Fibroblast of skin of back (primary cell): ENCODE measurements around the gene UPK3BL1.
"Not testable (repeated sequence)": the region's sequence is repeated elsewhere in the genome, so short reads cannot be mapped to it uniquely, and the experiment has no call there.

Experiments
- DNase-seq: peaks from one replicate; pipeline ENCODE4 v3.0.0-alpha.2; 2013

The UPK3BL1 gene

DNA sequence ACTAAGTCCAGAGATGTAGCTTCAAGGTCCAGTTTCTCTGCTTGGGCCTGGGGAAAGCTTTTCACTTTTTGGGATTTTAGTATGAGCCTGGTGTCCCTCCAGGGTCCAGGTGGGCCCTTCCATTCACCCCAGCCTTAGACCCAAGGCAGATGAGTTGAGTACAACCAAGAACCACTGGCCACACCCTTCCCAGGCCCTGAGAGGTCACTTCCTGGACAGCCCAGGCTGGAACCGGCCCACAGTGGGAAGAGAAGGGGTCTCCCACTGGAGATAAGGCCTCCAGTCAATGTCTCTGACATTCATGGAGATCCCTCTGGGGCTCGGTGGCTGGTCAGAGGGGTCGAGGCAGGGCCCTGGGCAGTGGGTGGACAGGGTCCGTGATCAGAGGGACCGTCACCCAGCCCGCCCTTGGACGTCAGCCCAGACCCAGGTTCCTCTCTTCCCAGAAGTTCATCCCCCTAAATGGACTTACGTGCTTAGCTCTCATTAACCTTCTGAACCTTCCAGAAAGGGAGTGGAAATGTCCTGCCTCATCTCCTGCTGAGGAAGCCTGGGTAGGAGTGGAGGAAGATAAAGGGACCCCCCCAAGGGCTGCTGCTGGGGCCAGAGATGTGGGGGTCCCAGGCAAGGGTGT lies 15.2 kb downstream of the UPK3BL1 start:
- not testable (repeated sequence) for DNase-seq

DNA sequence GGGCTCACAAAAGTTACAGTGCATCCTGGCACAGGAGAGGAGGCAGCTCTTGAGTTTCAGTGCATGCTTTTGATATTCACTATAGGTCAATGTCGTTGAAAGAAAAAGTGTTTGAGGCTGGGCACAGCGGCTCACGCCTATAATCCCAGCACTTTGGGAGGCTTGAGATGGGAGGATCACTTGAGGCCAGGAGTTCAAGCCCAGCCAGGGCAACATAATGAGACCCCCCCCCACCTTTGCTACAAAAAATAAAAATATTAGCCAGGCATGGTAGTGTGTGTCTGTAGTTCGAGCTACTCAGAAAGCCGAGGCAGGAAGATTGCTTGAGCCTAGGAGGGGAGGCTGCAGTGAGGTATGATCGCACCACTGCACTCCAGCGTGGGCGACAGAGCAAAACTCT lies 24.5 kb downstream of the UPK3BL1 start:
- DNase-seq: not testable (repeated sequence)

DNA sequence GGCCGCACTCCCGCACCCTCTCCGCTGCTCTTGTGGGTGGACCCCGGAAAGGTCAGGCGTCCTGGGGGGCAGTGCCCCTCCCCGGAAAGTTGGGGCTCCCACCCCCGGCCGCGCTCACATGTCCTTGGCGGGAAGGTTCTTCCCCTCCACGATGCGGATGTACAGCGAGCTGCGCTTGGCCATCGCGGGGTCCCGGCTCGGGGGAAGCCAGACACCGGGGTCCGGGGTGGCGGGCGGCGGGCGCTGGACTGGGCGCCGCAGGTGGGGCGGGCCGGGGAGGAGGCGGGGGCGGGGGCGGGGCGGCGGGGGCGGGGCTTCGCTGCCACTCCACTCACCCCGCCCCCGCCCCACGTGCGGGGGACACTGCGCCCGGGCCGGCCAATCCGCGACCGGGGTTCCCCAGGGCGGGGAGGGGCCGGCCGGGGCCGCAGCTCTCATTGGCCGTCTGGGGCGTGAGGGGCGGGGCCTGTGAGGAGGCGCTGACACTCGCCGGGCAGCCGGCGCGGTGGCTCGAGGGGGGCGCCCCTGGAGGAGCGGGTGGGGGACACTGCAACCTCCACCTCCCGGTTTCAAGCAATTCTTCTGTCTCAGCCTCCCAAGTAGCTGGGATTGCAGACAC lies 26.0 kb downstream of the UPK3BL1 start, which contains the start of gene RASA4:
RASA4 (minus strand) TSS at position 250 of the 619 bp plus-strand sequence; CDS start at position 183, 67 bp downstream.
- DNase-seq: not testable (repeated sequence)

DNA sequence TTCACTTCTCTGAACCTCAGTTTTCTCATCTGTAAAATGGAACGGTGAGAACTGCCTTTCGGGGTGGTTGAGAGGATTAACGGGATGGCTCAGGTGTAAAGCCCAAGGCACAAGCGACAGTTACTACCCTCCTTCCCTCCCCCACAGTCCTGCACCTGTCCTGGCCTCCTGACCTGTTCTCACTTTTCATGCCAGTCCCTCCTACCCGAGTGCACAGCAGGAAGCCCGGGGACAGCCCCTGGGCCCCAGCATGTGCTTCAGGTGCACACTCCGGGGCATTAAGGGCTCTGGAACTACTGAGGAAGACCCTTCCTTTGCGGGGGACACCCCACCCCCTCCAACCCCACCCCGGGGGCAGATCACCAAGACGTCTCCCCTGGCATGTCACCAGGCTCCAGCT lies 26.7 kb downstream of the UPK3BL1 start:
- DNase-seq: not testable (repeated sequence)

DNA sequence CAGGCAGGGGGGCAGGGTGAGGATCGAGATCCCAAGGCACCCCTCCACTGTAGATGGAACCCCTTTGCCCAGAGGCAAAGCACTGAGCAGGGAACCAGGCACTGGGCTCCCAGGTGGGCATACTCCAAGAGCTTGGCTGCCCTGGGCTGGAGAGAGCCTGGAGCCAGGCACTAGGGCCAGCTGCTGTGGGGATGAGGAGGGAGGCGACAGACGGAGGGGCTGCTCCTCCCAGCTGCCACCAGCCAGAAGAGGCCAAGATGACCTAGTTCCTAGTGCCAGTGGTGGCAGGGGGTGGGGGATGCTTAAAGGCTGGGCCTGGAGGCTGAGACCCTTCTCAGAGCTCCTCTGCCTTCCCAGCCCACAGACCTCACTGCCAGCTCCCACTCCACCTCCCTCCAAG lies 27.7 kb downstream of the UPK3BL1 start:
- not testable (repeated sequence) for DNase-seq

DNA sequence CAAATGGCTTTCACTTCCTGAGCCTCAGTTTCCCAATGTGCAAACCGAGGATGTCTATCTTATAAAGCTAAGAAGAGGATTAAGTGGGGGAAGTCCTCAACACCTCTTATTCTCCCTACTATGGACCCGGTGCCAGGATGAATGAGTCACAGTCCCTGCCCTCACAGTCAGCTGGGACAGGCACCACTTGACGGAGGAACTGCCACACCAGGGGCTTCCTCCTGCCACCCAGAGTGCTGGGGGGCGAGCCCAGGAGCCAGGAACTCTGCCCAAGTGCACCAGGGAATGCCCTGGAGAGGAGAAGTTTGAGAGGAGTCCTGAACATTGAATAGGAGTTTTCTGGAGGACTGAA lies 28.3 kb downstream of the UPK3BL1 start:
- not testable (repeated sequence) for DNase-seq

DNA sequence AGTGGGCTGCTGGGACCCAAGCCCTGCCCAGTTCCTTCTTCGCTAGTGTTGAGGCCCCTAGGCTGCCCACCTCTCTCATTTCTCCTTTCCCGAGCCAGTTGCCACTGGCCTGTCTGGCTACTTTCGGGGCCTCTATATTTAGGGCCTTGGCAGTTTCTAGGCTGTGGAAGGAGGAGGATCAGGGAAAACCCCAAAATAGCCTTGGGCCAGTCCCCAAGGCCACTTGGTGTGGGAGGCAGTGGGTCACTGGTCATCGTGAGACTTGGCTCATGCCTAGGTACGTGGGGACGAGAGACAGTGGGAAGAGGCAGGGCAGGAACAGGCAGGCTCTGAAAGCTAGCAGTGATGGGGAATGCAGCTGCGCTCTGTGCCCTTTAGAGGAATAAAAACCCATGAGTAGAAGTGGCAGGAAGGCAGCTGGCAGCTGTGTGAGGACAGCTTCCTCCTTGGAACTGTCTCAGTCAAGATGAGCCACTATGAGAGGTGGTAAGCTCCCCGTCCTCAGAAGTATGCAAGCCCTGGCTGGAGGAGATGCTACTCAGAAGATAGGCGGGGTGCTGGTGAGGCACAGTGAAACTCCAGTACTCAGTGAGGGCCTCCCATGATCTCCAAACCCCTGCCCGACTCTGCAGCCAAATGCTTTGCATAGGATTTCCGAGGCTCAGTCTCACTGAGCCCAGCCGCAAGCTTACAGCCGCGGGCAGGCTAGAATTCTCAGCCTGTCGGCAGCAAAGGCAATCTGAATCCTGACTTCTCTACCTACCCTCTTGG lies 28.8 kb downstream of the UPK3BL1 start:
- not testable (repeated sequence) for DNase-seq

DNA sequence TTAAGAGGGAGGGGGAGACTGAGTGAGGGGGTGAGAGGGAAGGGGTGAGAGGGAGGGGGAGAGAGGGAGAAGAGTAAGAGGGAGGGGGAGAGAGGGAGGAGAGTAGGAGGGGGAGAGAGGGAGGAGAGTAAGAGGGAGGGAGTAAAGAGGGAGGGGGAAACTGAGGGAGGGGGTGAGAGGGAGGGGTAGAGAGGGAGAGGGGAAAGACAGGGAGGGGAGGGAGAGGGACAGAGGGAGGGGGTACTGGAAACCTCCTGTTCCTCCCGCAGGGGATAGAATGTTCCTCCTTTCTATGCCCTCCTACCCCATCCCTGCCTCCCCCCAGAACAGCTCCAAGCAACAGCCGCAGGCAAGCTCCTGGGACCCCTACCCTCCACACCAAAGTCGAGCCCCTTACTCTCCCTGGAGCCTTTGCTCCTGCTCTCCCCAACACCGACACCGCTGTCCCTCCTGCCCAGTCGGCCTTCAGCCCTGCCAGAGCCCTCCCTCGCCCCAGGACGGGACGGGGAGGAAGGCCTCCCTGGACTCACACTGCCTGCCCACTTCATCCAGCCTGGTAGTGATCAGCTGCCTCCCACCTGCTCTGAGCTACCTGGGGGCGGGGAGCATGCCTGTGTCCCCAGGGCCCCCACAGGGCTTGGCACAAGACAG lies 30.8 kb downstream of the UPK3BL1 start:
- DNase-seq: peak; percentile 5

DNA sequence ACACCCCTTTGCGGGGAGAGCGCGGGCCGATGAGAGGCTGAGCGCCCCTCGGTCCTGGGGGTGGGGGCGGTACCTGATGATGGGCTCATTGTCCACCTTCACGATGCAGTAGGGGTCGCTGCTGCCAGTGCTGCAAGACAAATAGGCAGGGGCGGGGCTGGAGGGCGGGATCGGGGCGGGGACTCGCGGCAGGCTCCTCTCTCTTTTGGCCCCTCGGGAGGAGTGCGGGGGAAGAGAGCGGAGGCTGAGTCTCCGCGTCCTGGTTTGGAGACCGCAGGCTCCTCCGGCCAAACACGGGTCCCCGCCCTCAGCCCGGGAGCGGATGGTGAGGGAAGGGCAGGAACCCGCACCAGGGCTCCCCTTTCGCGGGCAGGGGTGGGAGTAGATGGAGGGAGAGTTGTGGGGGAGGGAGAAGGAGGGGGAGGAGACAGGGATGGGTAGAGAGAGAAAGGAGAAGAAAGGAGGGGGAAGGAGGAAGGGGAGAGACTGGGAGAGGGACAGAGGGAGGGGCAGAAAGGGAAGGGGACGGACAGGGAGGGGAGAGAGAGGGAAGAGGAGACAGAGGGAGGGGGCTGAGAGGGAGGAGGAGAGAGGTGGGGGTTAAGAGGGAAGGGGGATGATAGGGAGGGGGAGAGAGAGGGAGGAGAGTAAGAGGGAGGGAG lies 31.4 kb downstream of the UPK3BL1 start:
- not testable (repeated sequence) for DNase-seq

DNA sequence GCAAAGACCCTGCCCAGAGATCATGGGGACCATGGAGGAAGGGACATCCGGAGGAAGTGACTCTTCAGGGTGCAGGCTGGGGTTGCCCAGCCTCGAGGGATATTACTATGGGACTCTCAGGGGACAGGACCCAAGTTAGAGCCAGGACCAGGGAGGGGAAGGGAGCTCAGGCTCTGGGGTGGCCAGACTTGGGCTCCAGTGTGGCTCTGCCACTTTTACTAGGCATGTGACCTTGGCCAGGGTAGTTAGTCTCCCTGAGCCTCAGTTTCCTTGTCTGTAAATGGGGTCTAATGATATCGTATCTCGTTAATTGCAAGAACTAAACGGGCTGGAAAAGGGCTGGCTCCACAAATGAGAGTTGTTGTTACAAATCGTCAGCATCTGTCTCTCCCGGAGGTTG lies 32.1 kb downstream of the UPK3BL1 start:
- not testable (repeated sequence) for DNase-seq

DNA sequence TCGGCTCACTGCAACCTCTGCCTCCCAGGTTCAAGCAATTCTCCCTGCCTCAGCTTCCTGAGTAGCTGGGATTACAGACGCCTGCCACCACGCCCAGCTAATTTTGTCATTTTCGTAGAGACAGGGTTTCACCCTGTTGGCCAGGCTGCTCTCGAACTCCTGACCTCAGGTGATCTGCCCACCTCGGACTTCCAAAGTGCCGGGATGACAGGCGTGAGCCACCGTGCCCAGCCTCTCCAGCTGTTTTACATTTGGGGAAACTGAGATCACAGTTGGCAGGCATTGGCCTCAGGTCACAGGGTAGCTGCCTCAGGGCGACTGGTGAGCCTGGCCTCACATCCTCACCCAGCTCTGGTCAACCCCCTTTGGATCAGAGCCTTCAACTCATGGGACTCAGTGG lies 32.9 kb downstream of the UPK3BL1 start:
- not testable (repeated sequence) for DNase-seq

DNA sequence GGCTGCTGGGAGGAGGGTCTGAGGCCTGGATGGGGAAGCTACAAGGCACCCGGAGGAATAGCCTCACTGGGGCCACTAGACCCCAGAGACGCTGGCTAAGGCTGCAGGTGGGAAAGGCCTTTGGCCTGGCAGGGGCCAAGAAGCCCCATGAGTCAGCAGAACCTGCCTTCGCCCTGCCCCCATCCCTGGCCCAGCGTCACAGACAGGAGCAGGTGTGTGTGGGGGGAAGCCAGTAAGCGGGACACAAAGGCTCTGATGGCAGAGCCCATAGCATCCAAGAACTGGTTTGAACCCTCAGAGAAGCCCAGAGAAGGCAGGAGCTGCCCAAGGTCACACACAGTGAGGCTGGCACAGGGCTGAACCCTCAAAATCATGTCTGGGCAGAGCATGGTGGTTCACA lies 35.7 kb downstream of the UPK3BL1 start:
- not testable (repeated sequence) for DNase-seq

DNA sequence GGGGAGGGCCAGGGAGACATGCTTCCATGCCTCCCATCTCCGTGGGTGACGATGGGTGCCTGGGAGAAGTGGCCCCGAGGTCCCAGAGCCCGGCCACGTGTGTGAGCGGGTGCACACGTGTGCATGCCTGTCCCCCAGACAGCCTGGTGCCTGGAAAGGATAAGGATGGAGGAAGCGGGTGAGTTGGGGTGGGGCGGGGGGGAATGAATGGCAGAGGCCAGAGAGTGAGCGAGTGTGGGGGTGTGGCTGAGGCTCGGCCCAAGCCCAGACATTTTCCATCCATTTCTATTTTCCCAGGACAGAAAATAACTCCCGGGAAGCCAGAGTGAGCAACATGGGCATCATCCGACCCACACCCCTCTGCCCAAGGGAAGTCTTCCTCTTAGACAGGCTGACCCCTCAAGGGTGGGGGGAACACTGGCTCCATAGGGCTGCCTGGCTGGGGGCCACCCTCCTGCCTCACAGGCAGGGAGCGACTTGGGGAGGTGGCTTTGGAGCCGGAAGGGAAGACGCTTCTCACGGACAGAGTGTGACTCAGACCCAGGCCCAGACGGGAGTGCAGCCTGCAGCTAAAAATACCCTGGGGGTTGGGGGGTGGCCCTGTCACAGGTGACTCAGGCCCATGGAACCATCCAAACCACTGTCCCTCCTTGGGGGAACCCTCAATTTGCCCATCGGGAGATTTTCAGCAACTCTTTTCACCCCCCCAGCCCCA lies 38.0 kb downstream of the UPK3BL1 start:
- not testable (repeated sequence) for DNase-seq

DNA sequence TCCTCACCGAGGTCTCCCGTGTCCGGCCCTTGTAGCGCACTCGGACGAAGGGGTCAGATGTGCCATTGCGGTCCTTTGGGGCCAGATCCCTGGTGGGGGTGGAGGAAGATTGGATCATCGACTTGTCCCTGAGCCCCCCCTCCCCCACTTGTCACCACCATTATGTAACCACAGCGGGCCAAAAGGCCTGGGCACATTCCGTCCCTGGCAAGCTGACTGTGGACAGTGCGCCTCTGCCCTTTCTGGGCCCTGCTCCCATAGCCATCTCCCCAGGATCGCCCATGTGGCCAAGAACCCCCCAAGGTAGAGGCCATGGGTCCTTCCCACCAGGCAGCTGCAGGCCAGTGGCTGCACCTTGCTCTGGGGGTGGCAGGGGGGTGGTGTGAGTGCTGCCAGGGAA lies 40.3 kb downstream of the UPK3BL1 start:
- DNase-seq: not testable (repeated sequence)

DNA sequence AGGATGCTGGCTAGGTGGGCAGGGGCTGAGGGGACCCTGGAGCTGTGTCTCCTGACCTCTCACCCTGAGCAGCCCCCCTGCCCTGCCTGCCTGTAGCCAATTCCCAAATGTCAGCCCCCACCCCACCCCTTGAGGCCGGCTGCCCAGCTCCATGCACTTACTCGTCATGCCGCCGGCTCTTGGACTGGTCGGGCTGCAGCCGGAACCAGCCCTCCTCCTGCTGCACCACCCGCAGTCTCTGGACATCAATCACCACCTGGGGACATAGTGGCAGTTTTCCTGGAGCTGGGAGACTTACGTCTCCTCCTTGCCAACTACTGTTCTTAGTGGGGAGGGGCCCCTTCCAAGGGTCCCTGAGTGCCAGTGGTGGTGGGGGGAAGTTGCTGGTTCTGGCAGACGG lies 42.9 kb downstream of the UPK3BL1 start:
- DNase-seq: not testable (repeated sequence)

DNA sequence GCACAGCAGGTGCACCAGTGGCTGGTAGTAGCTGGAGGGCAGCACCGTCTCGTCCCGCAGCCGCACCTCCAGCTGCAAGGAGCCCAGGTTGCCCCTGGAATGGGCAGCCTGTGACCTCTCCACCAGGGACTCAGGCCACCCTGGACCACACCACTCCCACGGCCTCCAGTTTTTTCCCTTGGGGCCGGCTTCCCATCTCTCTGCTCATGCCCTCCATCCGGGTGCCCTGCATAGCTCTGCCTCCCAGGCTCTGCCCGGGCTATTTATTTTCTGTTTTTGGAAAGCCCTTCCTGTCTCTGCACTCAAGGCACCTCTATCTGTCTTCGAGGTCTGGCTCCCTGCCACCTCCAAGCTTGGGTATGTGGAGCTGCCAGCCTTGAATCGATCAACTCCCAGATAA lies 46.6 kb downstream of the UPK3BL1 start:
- not testable (repeated sequence) for DNase-seq

DNA sequence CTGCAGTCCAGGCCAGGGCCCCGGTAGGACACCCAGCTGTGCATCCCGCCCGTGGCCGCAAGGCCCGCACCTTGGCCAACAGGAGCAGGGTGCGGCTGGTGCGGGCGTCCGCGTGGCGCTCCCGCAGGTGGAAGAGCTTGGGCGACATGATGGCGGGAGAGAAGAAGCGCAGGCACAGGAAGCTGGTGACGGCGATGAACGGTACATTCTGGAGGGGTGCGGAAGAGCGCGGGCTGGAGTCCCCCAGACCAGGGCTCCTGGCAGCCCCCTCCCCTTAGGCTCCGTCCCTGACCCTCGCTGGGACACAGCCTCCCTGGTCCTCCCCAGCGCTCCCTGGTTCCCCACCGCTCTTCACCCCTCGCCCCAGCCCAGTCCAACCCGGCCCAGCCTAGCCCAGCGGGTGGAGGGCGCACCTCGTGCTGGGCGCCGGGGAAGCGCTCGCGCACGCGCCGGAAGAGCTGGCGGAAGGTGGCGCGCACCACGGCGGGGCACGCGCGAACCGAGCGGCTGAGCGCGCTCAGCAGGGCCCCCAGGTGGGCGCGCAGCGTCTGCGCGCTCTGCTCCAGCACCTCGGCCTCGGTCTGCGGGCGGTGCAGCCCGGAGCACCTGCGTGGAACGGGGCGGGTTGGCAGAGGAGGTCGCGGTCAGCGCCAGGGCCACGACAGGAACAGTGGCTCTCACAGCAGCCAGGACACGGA lies 48.8 kb downstream of the UPK3BL1 start:
- not testable (repeated sequence) for DNase-seq

DNA sequence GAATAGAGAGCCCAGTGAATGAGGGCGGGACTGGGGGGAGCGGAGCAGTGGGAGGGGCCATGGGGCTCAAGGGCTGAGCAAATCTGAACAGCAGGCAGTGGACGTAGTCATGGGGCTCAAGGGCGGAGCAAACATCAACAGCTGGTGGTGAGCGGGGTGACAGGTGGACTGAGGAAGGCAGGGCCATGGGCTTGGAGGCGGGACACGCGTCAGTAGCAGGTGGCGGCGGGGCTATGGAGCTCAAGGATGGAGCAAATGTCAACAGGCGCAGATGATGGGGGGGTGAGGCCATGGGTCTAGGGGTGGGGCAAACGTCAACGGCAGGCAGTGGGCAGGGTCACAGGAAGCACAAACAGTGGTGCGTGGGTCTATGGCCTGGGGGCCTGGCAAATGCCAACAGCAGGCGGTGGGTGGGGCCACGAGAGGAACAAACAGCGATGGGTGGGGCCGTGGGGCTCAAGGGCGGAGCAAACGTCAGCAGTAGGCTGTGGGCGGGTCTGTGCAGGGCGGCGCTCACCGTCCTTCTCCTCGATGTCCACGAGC lies 50.0 kb downstream of the UPK3BL1 start:
- not testable (repeated sequence) for DNase-seq

DNA sequence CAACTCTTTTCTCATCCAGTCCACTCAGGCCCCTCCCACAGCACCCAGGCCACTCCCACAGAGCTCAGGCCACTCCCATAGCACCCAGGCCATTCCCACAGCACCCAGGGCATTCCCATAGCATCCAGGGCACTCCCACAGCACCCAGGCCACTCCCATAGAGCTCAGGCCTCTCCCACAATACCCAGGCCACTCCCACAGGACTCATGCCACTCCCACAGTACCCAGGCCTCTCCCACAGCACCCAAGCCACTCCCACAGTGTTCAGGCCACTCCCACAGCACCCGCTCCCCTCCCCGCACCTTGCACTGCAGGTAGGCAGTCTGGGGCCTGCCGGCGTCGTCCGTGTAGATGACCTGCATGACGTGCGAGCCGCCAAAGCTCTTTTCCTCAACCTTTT lies 52.7 kb downstream of the UPK3BL1 start:
- DNase-seq: not testable (repeated sequence)
